IMR-90 (cell line): Measurements from ENCODE around the gene UBALD1. TPM values are rescaled to one million over a fixed set of nuclear protein-coding genes. Genes with fewer than 3 reads are reported as not detected.

Experiments used
- ATAC-seq: fragments of 200-7000 bp; cut with Tn5 transposase; 2 replicates; pipeline ENCODE4 v1.9.1; 2020; ENCODE audit warnings: low read depth, mild to moderate bottlenecking, moderate library complexity
- BruUV-seq: library from RNA; stranded (reverse); fragments of 400-500 nt; replicated peaks from 2 replicates; lab custom pipeline; 2021; lab: Mats Ljungman, UMichigan
- CTCF ChIA-PET: fragments of 300-600 bp; formaldehyde crosslinking; extraction: SDS; loops from one replicate; lab custom pipeline; 2021; ENCODE audit warnings: antibody characterized with exemption; lab: Yijun Ruan, JAX
- POLR2A ChIA-PET: fragments of 300-600 bp; sonication (Branson Sonifier 250); formaldehyde crosslinking; loops from one replicate; lab custom pipeline; 2022; ENCODE audit warnings: antibody characterized with exemption; ENCODE audit not compliant: unreplicated experiment; lab: Charles Lee
- DNase-seq: peaks from one replicate; pipeline ENCODE4 v3.0.0; 2013
- H2AFZ ChIP-seq: replicated peaks from 2 replicates; pipeline ENCODE3; 2013; ENCODE audit warnings: low read length, mild to moderate bottlenecking; ENCODE audit not compliant: poor library complexity
- H2AK5ac ChIP-seq: 2 replicates; pipeline ENCODE4 v1.6.1; 2013; ENCODE audit warnings: low read depth, low read length, inconsistent platforms
- H2AK9ac ChIP-seq: replicated peaks from 2 replicates; pipeline ENCODE3; 2013; ENCODE audit warnings: mild to moderate bottlenecking, low read depth, low read length, moderate library complexity; ENCODE audit not compliant: poor library complexity
- H2BK120ac ChIP-seq: 2 replicates; pipeline ENCODE4 v1.6.1; 2013; ENCODE audit warnings: low read depth, low read length, inconsistent platforms
- H2BK15ac ChIP-seq: 3 replicates; pipeline ENCODE4 v1.6.1; 2013; ENCODE audit warnings: low read depth, low read length, inconsistent platforms
- H2BK20ac ChIP-seq: 2 replicates; pipeline ENCODE4 v1.6.1; 2013; ENCODE audit warnings: low read depth, mild to moderate bottlenecking, inconsistent platforms, low read length, moderate library complexity
- H2BK5ac ChIP-seq: 2 replicates; pipeline ENCODE4 v1.6.1; 2013; ENCODE audit warnings: mild to moderate bottlenecking, low read depth, low read length, inconsistent platforms; ENCODE audit not compliant: poor library complexity, severe bottlenecking
- H3K14ac ChIP-seq: replicated peaks from 2 replicates; pipeline ENCODE4 v1.6.1; 2013; ENCODE audit warnings: low read depth, low read length, inconsistent platforms
- H3K18ac ChIP-seq: 2 replicates; pipeline ENCODE4 v1.6.1; 2013; ENCODE audit warnings: low read depth, low read length, control low read depth
- H3K23ac ChIP-seq: 2 replicates; pipeline ENCODE4 v1.6.1; 2013; ENCODE audit warnings: low read depth, low read length, inconsistent platforms
- H3K27ac ChIP-seq: 2 replicates; pipeline ENCODE4 v1.5.1; 2013; ENCODE audit warnings: mild to moderate bottlenecking, control low read depth, low read length; ENCODE audit not compliant: insufficient read depth
- H3K27me3 ChIP-seq: 2 replicates; pipeline ENCODE4 v1.6.1; 2013; ENCODE audit warnings: low read length; ENCODE audit not compliant: control insufficient read depth, insufficient read depth
- H3K36me3 ChIP-seq: 2 replicates; pipeline ENCODE4 v1.6.1; 2013; ENCODE audit warnings: low read length, mixed read lengths; ENCODE audit not compliant: control insufficient read depth, insufficient read depth
- H3K4ac ChIP-seq: 2 replicates; pipeline ENCODE4 v1.6.1; 2013; ENCODE audit warnings: low read depth, low read length, inconsistent platforms
- H3K4me1 ChIP-seq: 2 replicates; pipeline ENCODE4 v1.6.1; 2013; ENCODE audit warnings: low read length, mixed read lengths; ENCODE audit not compliant: control insufficient read depth, insufficient read depth
- H3K4me2 ChIP-seq: 2 replicates; pipeline ENCODE4 v1.6.1; 2013; ENCODE audit warnings: low read depth, mild to moderate bottlenecking, control low read depth, low read length, moderate library complexity
- H3K4me3 ChIP-seq: 2 replicates; pipeline ENCODE4 v1.5.1; 2013; ENCODE audit warnings: low read depth, mild to moderate bottlenecking, control low read depth, low read length, moderate library complexity; ENCODE audit not compliant: insufficient read depth
- H3K56ac ChIP-seq: 2 replicates; pipeline ENCODE4 v1.6.1; 2013; ENCODE audit warnings: low read length, inconsistent platforms; ENCODE audit not compliant: insufficient read depth; ENCODE audit errors: extremely low read depth
- H3K79me1 ChIP-seq, 2 experiments: 2 replicates each; pipeline ENCODE4 v1.6.1; 2013; ENCODE audit warnings: low read length in 2 of 2, inconsistent platforms in 1 of 2, low read depth in 1 of 2
- H3K9ac ChIP-seq: 2 replicates; pipeline ENCODE4 v1.6.1; 2013; ENCODE audit warnings: low read depth, low read length, control low read depth
- H3K9me1 ChIP-seq: 2 replicates; pipeline ENCODE4 v1.6.1; 2013; ENCODE audit warnings: low read length, inconsistent platforms; ENCODE audit not compliant: insufficient read depth
- H3K9me3 ChIP-seq: 2 replicates; pipeline ENCODE4 v1.6.1; 2013; ENCODE audit warnings: low read length; ENCODE audit not compliant: control insufficient read depth, insufficient read depth
- H4K20me1 ChIP-seq: 2 replicates; pipeline ENCODE4 v1.6.1; 2013; ENCODE audit warnings: low read length, inconsistent platforms; ENCODE audit not compliant: insufficient read depth
- H4K5ac ChIP-seq: 2 replicates; pipeline ENCODE4 v1.6.1; 2013; ENCODE audit warnings: mild to moderate bottlenecking, low read depth, low read length, control low read depth
- H4K8ac ChIP-seq, 2 experiments: 2 replicates each; pipeline ENCODE4 v1.6.1; 2013; ENCODE audit warnings: low read depth in 2 of 2, low read length in 2 of 2, control low read depth in 1 of 2, inconsistent platforms in 1 of 2
- H4K91ac ChIP-seq: 2 replicates; pipeline ENCODE4 v1.6.1; 2013; ENCODE audit warnings: low read depth, low read length, inconsistent platforms; ENCODE audit not compliant: insufficient read depth
- BHLHE40 ChIP-seq: fragments of 150-350 bp; IDR thresholded peaks from 2 replicates; pipeline ENCODE4 v1.6.1; 2016; ENCODE audit warnings: mild to moderate bottlenecking, low read depth, low read length
- CEBPB ChIP-seq: IDR thresholded peaks from 2 replicates; pipeline ENCODE4 v1.6.1; 2012; ENCODE audit warnings: low read depth, low read length, improper control_type of control experiment
- CTCF ChIP-seq: conservative IDR thresholded peaks from 2 replicates; pipeline ENCODE4 v1.5.1; 2012; ENCODE audit warnings: mild to moderate bottlenecking, low read depth, low read length, improper control_type of control experiment
- FOS ChIP-seq: fragments of 150-350 bp; IDR thresholded peaks from 2 replicates; pipeline ENCODE4 v1.6.1; 2016; ENCODE audit warnings: low read depth, low read length
- MAFK ChIP-seq: IDR thresholded peaks from 2 replicates; pipeline ENCODE4 v1.6.1; 2012; ENCODE audit warnings: low read depth, low read length, improper control_type of control experiment
- MAZ ChIP-seq: IDR thresholded peaks from 2 replicates; pipeline ENCODE4 v1.6.1; 2012; ENCODE audit warnings: low read depth, mild to moderate bottlenecking, low read length, improper control_type of control experiment, moderate library complexity, borderline replicate concordance
- MXI1 ChIP-seq: IDR thresholded peaks from 2 replicates; pipeline ENCODE4 v1.6.1; 2012; ENCODE audit warnings: low read depth, mild to moderate bottlenecking, low read length, moderate library complexity, borderline replicate concordance
- NFE2L2 ChIP-seq: fragments of 150-350 bp; IDR thresholded peaks from 2 replicates; pipeline ENCODE4 v1.6.1; 2016; ENCODE audit warnings: low read depth, mild to moderate bottlenecking, low read length
- POLR2A ChIP-seq: IDR thresholded peaks from 2 replicates; pipeline ENCODE4 v1.6.1; 2012; ENCODE audit warnings: mild to moderate bottlenecking, low read depth, low read length
- RAD21 ChIP-seq: IDR thresholded peaks from 2 replicates; pipeline ENCODE4 v1.6.1; 2012; ENCODE audit warnings: low read length, improper control_type of control experiment
- RCOR1 ChIP-seq: IDR thresholded peaks from 2 replicates; pipeline ENCODE4 v1.6.1; 2012; ENCODE audit warnings: mild to moderate bottlenecking, low read length, improper control_type of control experiment; ENCODE audit not compliant: insufficient replicate concordance
- RFX5 ChIP-seq: IDR thresholded peaks from 2 replicates; pipeline ENCODE4 v1.8.0; 2012; ENCODE audit warnings: low read depth, mild to moderate bottlenecking, low read length, moderate library complexity
- SMC3 ChIP-seq: fragments of 150-350 bp; IDR thresholded peaks from 2 replicates; pipeline ENCODE4 v1.6.1; 2016; ENCODE audit warnings: low read depth, mild to moderate bottlenecking, antibody characterized with exemption, low read length, moderate library complexity
- USF2 ChIP-seq: fragments of 150-350 bp; IDR thresholded peaks from 2 replicates; pipeline ENCODE4 v1.6.1; 2017; ENCODE audit warnings: mild to moderate bottlenecking, antibody characterized with exemption, low read length, low read depth
- WGBS, 2 experiments: methylation state at CpG; one replicate each; pipeline versions ENCODE4 v1.1.5 to v1.1.7; 2013; ENCODE audit warnings: missing lambda C conversion rate in 2 of 2; ENCODE audit not compliant: insufficient read length in 1 of 2; ENCODE audit errors: extremely low coverage in 2 of 2; 5-methylcytosine and 5-hydroxymethylcytosine counted together
- dilution Hi-C: fragments of 300-500 bp; cut with HindIII; formaldehyde crosslinking; loops from one replicate; pipeline ENCODE4 v1.14.3; 2018; ENCODE audit warnings: low sequenced_read_pairs; ENCODE audit not compliant: unreplicated experiment
- in situ Hi-C: fragments of 300-500 bp; cut with MboI; formaldehyde crosslinking; loops from 3 replicates; pipeline ENCODE4 v1.14.3; 2019; ENCODE audit warnings: low sequenced_read_pairs, inconsistent platforms, mixed read lengths
- intact Hi-C: fragments of 100-400 bp; cut with micrococcal nuclease; formaldehyde crosslinking; loops from 2 replicates; pipeline ENCODE4 v1.10.0; 2022
- polyA plus RNA-seq, 3 experiments: library from polyadenylated mRNA; depleted of rRNA; stranded (reverse); fragments of >200 nt; gene quantifications; 2 replicates each; pipeline ENCODE4 v1.2.3, GENCODE V29; 2012; ENCODE audit warnings: low replicate concordance in 1 of 3
- total RNA-seq: library from RNA; depleted of rRNA; stranded (reverse); fragments of >200 nt; gene quantifications from 2 replicates; pipeline ENCODE4 v1.2.3, GENCODE V29; 2012
- TF ChIP-seq, protein P1 (sequence below): fragments of 150-350 bp; IDR thresholded peaks from 2 replicates; pipeline ENCODE4 v1.6.1; 2016; ENCODE audit warnings: low read depth, mild to moderate bottlenecking, low read length, moderate library complexity, borderline replicate concordance

UBALD1 gene
- total and polyA plus RNA-seq, 2 of the 4 experiments (the other 2 are of a cell fraction), result 1.3 to 14.5 TPM

GRCh38 chr16:4570688-4571321 lies 43.9 kb downstream of the UBALD1 start:
- H4K20me1 ChIP-seq, result no peaks in the 10 kb centered on the region
- no peaks in the 10 kb centered on the region for H3K9me1 ChIP-seq
- DNase-seq (no peak), ATAC-seq (no peak)
- no peak overlapping the region for H3K14ac ChIP-seq
- no peak overlapping the region for H2BK5ac ChIP-seq
- TF ChIP-seq RAD21, result no peak
- no peak for TF ChIP-seq CEBPB
- TF ChIP-seq FOS, result no peak
- no peak for TF ChIP-seq POLR2A
- TF ChIP-seq NFE2L2, result no peak
- no peak for TF ChIP-seq RFX5
- TF ChIP-seq, protein P1, sequence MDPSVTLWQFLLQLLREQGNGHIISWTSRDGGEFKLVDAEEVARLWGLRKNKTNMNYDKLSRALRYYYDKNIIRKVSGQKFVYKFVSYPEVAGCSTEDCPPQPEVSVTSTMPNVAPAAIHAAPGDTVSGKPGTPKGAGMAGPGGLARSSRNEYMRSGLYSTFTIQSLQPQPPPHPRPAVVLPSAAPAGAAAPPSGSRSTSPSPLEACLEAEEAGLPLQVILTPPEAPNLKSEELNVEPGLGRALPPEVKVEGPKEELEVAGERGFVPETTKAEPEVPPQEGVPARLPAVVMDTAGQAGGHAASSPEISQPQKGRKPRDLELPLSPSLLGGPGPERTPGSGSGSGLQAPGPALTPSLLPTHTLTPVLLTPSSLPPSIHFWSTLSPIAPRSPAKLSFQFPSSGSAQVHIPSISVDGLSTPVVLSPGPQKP, result no peak
- TF ChIP-seq BHLHE40, result no peak
- TF ChIP-seq SMC3, result no peak
- no peak for TF ChIP-seq MXI1
- no peak for TF ChIP-seq USF2
- no peak for TF ChIP-seq CTCF
- no peak for TF ChIP-seq MAZ
- no peak for TF ChIP-seq RCOR1
- no peak for TF ChIP-seq MAFK
- no TSS peak for BruUV-seq
- dilution Hi-C loops, result no loop called here
- no peaks in the 10 kb centered on the region for H3K79me1 ChIP-seq
- H3K4ac ChIP-seq, result no peak overlapping the region
- H2AK9ac ChIP-seq, result no peak overlapping the region
- H2BK120ac ChIP-seq, result no peak overlapping the region
- H3K36me3 ChIP-seq, result no peaks in the 10 kb centered on the region
- no peak overlapping the region for H4K5ac ChIP-seq
- H3K23ac ChIP-seq, result no peak overlapping the region
- H3K4me3 ChIP-seq, result no peak overlapping the region
- no peak overlapping the region for H3K27ac ChIP-seq
- no peak overlapping the region for H2BK20ac ChIP-seq
- no peaks in the 10 kb centered on the region for H3K9me3 ChIP-seq
- H3K27me3 ChIP-seq, result peaks cover 8% of the 10 kb centered on the region
- 100% methylated on average over 2 of the region's 15 CpGs; no CpG with 5 or more reads in 1 of the 2 experiments for WGBS, 2 experiments
- intact Hi-C loops, result no loop called here
- no peak overlapping the region for H4K8ac ChIP-seq
- H2AK5ac ChIP-seq, result no peak overlapping the region
- no peak overlapping the region for H4K91ac ChIP-seq
- in situ Hi-C loops, result no loop called here
- H3K4me1 ChIP-seq, result no peaks in the 10 kb centered on the region
- H3K18ac ChIP-seq, result no peak overlapping the region
- no peak overlapping the region for H2AFZ ChIP-seq
- H3K9ac ChIP-seq, result no peak overlapping the region
- H3K4me2 ChIP-seq, result no peak overlapping the region
- no peak overlapping the region for H3K56ac ChIP-seq
- POLR2A ChIA-PET, result no interaction called here
- CTCF ChIA-PET, result no interaction called here
- H2BK15ac ChIP-seq, result no peak overlapping the region
